NCI-H2196 (cell line): ENCODE data around the gene ARID4B.
A peak's percentile ranks its signal among the peaks of the same experiment; 100 is the strongest.
"Not testable (repeated sequence)": the region's sequence is repeated elsewhere in the genome, so short reads cannot be mapped to it uniquely, and the experiment has no call there.

Experiments
- DNase-seq: peaks from one replicate; lab custom pipeline; 2025; ENCODE audit not compliant: unreplicated experiment; lab: John Stamatoyannopoulos, UW

ARID4B gene

DNA sequence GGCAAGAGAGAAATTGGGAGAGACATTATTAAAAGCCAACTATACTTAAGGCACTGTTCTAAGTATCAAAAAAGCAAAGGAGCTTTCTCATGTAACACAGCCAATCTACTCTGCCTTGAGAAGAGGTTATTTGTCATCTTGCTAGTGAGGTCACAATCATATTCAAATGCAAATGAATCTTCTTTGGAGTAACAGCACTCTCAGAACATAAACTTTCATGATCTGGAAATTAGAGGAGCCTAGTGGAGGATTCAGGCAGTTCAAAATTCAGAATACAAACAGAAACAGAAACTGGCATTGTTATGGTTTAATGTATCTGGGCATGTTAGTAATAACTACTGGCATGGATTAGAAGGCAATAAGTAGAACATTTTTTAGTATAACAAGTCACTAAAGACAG is 57.4 kb downstream of the ARID4B start:
- no peak for DNase-seq

DNA sequence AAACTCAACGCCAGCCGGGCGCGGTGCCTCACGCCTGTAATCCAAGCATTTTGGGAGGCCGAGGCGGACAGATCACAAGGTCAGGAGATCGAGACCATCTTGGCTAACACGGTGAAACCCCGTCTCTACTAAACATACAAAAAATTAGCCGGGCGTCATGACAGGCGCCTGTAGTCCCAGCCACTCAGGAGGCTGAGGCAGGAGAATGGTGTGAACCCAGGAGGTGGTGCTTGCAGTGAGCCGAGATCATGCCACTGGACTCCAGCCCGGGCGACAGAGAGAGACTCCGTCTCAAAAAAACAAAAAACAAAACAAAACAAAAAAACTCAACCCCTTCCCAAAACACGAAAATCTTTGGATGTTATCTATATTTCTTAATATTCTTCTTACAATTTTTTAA is 58.0 kb downstream of the ARID4B start:
- not testable (repeated sequence) for DNase-seq

DNA sequence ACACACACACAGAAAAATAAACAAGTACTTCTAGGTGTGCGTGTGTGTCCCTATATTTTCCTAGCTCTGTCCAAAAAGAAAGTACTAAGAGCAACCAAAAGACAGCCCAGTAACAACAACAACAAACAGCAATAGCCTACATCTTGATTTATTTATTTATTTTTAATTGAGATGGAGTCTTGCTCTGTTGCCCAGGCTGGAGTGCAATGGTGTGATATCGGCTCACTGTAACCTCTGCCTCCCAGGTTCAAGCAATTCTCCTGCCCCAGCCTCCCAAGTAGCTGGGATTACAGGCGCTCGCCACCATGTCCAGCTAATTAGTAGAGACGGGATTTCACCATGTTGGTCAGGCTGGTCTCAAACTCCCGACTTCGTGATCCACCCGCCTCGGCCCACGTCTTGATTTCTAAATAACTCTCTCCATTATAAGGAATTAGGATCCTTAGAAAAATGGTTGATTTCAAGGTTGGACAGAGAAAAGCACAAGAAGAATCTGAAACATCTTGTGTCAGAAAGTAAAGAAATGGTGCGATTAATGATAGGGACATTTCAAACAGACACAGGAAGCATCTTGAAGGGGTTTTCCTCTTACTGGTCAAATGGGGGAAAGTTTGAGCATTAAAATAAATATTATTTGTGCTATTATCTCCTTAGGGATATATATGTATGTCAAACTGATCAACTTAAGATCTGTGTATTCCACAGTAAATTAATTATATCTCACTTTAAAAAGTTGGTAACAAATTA is 59.4 kb downstream of the ARID4B start:
- no peak for DNase-seq

DNA sequence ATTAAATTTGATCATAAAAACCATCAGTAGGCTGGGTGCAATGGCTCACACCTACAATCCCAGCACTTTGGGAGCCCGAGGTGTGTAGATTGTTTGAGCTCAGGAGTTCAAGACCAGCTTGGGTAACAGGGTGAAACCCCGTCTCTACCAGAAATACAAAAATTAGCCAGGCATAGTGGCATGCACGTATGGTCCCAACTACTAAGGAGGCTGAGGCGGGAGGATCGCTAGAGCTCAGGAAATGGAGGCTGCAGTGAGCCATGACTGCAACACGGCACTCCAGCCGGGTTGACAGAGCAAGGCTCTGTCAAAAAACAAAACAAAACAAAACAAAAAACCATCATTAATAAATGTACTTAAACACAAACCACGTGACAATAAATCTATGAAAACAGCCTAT is 61.0 kb downstream of the ARID4B start:
- DNase-seq, result no peak

DNA sequence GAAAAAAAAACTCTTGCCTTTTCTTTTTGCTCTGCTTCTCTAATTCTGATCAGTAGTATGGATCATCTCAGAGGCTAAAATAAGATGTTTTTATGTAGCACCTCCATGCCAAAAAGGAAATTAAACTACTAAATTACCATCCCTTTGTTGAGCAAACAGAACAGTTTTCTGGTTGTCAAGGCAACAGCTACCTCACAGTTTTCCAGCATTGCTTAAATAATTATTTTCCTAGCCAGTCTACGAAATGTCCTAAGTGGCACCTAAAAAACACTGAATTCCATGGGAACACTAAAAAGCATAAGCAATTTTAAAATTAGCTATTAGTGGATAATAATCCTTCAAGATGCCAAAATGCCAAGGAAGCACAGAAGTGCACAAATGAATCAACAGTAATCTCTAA is 61.7 kb downstream of the ARID4B start:
- DNase-seq, result peak; percentile 4

DNA sequence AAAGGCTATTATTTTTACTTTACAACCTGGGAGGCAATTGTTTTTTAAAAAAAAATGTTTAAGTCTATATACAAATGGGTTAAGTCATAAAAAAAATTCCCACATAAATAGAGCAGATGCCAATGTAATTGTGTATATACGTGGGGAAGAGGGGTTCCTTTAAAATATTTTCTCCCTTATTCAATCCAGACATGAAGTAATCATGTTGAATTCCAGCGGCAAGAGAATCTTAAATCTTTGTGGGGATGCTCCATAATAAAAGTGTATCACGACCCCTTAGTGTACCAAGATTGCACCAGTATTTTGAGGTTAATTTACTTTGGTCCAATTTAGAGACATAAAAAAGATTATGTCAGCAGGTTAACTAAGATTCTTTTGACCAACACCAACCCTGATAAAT is 62.1 kb downstream of the ARID4B start:
- no peak for DNase-seq

DNA sequence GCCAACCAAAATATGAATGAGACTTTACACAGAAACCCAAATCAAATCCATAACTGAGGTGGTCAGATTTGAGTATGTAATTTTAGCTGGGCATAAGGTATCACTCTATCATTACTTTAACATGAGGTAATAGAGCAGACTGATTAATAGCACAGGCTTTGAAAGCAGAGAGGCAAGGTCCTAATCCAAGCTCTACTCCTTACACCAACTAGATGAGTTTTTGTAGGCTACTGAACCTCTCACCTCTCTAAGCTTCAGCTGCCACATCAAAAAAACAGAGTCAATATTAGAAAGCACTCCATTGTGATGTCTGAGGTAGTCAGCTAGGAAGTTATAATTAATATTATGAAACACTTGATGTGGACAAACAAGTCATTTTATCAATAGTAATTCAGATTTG is 63.7 kb downstream of the ARID4B start:
- DNase-seq, result no peak

DNA sequence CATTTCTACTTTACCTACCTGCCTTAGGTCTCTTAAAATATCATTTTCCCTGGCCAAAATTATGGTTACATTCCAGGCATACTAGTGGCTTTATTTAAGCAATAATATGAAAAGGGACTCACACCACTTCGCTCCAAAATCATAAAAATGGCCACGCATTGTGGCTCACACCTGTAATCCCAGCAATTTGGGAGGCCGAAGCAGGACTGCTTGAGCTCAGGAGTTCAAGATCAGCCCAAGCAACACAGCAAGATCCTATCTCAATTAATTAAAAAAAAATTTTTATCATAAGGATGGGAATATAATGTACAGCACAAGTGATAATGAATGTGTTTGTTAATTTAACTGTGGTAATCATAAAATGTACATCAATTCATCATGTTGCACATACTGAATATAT is 65.4 kb downstream of the ARID4B start:
- DNase-seq, result no peak

DNA sequence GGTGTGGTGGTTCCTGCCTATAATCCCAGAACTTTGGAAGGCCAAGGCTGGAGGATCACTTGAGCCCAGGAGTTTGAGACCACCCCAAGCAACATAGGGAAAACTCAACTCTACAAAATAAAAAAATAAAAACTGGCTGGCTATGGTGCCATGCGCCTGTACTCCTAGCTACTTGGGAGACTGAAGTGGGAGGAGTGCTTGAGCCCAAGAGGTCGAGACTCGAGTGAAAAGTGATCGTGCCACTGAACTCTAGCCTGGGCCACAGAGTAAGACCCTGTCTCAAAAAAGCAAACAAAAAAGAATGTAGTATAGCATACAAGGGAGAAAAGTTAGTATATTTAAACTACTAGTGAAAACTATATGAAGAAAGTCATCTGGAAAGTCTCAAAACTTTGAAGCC is 66.7 kb downstream of the ARID4B start:
- DNase-seq, result no peak

DNA sequence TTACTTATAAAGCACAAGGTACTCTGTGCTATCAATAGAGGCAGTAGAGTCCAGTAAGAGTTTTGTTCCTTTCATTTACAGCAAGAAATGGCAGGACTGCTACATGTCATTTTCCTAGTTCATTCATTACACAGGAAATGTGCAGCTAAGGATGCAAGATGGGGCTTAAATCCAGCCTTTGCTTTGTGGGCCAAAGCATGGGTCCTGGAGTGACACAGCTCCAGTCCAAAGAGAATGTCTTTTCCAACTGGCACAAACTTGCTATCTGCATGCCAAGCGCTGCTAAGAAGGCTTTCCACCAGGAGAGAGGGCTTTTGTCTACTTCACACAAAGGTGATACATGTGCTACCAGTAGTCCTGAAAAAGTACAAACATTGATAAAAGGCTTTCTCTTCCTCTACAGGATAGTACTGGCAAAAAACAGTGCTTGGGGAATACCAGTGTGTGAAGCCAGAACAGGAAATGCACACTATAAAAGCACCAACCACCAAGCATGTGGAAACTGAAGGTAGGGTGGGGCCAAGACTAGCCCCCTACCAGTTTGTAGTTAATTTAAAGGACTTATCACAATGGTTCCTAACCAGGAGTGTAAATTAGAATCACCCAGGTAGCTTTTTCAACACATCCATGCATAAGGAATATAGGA is 68.7 kb downstream of the ARID4B start:
- DNase-seq, result peak; percentile 16

DNA sequence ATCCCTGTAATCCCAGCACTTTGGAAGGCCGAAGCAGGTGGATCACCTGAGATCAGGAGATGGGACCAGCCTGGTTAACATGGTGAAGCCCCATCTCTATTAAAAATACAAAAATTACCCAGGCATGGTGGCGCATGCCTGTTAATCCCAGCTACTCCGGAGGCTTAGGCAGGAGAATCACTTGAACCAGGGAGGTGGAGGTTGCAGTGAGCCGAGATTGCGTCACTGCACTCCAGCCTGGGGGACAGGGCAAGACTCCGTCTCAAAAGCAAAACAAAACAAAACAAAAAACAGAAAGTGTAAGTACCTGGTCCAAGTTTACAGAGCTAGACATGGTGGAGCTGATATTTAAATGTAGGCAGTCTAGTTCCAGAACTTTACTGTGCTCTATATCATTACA is 69.9 kb downstream of the ARID4B start:
- not testable (repeated sequence) for DNase-seq

DNA sequence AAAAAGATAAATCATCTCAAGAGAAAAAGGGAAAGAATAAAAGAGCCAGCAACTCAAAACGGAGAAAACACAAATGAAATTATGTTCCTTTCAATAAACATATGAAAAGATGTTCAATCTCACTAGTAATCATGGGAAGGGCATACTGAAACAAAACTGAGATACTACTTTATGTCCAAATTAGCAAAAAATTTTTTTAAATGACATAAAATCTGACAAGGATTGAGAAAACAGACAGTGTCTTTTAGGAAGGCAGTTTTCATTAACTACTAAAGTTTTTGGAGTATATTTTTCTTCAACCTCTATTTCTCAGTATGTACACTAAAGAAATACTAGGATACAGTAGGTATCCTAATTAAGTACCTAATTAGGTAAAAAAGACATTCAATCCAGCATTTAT is 73.3 kb downstream of the ARID4B start:
- no peak for DNase-seq

DNA sequence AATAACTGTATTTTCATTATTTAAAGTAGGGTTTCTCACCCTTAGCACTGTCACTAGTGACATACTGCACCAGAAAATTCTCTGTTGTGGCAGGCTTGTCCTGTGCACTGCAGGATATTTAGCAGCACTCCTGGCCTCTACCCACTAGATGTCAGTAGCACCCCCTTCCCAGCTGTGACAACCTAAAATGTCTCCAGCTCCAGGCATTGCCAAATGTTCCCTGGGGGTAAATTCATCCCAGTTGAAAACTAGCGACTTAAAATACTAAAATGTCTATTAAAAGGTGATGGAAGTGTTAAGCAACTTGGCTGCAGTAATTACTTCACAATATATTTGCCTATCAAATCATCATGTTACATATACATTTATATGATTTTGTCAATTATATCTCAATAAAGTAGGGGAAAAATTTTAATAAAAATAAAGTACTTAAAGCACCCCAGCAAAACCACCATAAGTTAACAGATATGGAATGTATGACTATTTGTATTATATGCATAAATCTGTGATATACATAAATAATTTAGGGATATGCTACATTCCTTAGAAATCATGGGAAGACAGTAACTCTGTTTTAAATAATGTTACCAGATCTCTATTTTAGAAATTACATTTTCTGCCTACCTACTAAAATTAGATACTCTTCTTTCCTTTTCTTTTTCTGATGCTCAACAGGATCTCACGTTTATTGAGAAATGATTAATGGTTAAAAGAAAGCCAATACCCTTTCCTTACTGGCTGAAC is 74.6 kb downstream of the ARID4B start:
- DNase-seq, result peak; percentile 55

DNA sequence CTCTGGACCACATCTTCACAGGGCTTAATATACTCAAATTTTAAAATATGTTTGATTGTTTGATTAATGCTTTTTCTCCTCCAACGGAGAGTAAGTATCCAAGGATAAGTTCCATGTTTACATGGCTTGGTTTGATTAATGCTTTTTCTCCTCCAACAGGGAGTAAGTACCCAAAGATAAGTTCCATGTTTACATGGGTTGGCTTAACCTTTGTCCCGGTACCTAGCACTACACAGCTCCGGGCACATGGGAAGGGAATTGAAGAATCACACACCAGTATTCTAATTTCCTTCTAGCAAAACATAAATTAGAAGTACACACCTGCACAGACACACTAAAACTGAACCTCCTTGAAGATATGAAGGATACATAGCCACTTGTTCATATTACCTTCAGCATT is 77.5 kb downstream of the ARID4B start:
- DNase-seq, result no peak

DNA sequence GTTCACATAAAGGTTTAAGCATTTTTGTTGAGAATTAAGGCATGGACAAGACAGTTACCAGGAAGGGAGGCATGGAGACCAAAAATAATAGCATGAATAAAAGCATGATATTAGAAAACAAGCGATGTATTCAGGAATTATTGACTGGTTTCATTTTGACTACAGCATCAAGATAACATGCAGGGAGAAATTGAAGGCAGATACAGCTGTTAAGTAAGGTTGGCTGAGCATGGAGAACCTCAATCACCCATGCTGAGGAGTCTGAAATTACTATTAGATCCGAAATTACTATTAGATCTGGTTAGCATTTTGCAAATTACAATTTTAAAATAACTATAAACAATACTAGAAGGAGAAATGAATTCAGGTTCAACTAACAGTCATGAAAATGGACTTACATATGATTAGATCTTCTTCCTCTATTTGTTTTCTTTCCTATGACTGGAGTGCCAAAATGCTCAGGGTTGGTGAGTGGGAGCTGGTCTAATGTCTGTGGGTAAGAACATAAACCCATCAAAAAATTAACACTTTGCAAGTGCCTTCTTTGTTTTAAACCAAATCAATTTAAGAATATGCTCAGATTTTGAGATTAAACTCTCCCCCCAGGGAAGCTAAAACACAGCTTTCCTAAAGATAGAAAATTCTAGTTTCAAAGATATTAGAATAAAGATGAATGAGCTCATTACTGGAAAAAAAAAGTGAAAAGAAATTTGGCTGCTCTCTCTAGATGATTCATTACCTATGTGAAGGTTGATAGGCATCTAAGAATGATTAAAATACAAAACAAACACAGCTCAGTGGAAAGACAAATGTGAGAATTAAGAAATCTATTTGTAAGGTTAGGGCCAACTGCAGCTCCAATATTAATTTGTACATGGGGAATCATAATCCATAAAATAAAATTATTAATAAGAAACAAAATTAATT is 81.7 kb downstream of the ARID4B start:
- no peak for DNase-seq

DNA sequence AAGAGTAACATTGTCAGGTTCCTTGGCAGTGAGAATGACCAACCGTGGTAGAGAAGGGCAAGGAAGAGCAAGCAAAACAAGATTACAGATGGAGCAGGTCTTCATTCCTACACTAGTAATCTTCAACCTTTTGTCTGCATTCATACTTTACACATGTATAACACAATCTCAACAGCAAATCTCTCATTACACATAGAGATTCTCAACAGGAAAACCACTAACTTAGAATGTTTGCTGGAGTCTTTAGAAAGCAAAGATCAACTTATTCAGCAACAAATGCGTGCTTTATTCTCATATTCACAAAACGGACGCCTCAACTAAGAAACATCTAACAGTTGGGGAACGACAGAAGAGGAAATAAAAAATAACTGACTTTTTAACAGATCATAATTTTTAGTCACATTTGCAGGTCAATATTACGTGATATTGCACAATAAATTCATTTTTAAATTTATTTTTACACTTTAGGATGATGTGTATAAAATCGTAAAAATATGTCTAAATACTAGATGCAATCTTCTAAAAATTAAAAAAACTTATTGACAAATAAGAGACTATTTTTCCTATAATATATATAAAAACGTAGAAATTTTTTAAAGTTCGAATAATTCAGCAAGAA is 82.9 kb downstream of the ARID4B start:
- DNase-seq, result no peak

DNA sequence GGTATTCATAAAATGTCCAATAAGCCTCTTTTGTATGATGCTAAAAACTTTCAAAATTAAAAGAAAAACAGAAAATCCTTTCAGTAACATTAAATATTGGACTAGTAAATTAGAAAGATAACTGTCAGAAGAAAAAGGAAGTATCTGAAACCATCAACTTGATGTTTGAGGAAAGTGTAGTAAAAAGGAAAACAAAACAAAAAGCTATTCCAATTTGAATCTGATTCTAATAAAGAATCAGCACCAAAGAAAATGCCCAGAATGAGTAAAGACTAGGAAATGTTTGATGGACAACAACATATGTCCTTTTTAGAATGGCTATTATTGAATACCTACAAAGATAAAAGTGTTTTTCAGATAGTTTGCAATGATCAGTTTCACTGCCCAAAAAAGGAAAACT is 87.0 kb downstream of the ARID4B start:
- no peak for DNase-seq

DNA sequence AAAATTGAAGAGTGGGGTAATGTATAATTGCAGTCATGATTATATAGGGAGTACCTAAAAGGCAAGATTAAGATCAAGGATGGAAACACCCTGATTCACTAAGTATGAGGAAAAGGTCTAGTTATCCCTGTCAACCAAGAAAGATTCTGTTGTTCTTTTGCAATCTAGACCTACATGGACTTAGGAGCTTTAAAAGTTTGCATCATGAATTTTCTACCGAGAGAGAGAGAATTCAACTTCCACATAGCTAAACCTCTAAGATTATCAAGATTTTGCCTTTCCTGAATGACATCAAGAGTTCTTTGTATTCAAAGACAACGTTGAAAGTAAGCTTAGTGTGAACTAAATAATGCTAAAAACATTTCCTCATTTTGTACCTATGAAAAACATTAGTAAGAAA is 88.1 kb downstream of the ARID4B start:
- DNase-seq, result no peak

DNA sequence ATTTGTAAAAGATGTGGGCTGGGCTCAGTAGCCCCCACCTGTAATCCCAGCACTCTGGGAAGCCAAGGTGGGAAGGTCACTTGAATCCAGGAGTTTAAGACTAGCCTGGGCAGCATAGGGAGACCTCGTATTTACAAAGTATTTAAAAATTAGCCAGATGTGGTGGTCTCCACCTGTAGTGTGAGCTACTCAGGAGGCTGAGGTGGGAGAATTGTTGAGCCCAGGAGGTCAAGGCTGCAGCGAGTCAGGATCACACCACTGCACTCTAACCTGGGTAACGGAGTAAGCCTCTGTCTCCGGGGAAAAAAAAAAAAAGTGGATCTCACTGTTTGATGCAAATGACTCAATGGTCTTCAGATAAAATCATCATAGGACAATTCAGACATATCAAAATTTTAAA is 89.4 kb downstream of the ARID4B start:
- no peak for DNase-seq

DNA sequence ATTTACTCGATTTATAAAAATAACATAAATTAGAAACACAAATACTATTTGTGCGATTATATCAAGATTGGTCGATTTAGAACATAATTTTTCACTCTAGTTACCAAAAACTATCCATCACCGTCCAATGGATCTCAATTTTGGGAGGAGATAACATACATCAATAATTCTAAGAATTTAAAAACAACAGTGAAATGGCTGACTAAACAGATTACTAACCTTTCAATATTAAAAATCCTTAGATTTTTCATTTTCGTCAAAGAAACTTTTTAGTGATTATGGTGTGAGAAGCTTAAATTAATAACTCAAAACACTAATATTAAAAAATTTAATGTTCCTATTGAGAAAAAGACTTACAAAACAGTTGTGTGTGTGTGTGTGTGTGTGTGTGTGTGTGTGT is 91.9 kb downstream of the ARID4B start:
- DNase-seq, result no peak

DNA sequence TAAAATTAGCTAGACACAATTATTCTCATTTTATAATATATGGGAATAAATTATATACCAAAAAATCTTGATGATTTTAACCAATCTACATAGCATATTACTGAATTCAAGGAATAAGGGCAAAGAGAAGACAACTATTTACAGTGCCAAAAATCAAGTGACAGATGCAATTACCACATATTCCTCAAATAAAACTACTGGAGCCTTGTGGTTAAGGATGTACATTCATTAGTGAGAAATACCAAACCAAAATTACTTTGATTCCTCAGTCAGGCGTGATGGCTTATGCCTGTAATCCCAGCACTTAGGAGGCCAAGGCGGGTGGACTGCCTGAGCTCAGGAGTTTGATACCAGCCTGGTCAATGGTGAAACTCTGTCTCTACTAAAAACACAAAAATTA is 98.1 kb downstream of the ARID4B start:
- DNase-seq, result no peak
